Stimulated activated CD4-positive, alpha-beta T cell treated with anti-CD3 and anti-CD28 coated beads, TNF-alpha, amount 100 ng/mL, for 24 hours (primary cell): Measurements from ENCODE around the gene DUSP22.

Experiments used
- DNase-seq, 3 experiments: peaks; one replicate each; pipeline ENCODE4 v3.0.0-alpha.2; 2020; ENCODE audit warnings: low read depth in 3 of 3

DUSP22 gene

GRCh38 chr6:296151-297122 lies 4.2 kb downstream of the DUSP22 start:
- DNase-seq: no peak

DNA sequence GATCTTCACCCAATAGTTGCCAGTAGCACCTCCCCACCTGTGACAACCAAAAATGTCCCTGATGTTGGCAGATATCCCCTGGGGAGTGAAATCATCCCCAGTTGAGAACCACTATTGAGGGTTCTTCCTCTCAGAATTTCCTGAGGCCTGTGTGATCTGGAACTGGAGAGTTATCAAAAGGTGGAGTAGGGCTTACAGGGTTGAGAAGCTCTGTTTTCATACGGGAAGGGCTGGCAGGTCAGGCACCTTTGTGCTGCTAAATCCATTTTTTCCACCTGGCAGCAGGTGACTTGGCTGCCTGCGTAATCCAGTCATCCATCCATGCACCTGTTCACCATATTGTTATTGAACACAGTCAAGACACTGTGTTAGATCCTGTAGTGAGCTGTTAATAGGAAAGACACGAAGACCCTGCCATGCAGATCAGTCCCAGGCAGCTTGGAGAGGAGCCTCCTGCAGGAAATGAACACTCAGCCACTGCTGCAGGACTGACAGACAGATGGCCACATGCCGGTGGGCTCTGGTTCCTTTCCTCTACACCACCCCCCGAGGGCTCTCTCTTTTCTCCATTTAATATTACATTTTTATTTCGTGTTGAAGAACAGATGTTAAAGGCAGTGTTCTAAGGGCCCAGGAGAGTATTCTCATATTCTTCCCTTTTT lies 5.4 kb downstream of the DUSP22 start:
- no peak for DNase-seq

GRCh38 chr6:298233-299103 lies 6.2 kb downstream of the DUSP22 start:
- DNase-seq: no peak

DNA sequence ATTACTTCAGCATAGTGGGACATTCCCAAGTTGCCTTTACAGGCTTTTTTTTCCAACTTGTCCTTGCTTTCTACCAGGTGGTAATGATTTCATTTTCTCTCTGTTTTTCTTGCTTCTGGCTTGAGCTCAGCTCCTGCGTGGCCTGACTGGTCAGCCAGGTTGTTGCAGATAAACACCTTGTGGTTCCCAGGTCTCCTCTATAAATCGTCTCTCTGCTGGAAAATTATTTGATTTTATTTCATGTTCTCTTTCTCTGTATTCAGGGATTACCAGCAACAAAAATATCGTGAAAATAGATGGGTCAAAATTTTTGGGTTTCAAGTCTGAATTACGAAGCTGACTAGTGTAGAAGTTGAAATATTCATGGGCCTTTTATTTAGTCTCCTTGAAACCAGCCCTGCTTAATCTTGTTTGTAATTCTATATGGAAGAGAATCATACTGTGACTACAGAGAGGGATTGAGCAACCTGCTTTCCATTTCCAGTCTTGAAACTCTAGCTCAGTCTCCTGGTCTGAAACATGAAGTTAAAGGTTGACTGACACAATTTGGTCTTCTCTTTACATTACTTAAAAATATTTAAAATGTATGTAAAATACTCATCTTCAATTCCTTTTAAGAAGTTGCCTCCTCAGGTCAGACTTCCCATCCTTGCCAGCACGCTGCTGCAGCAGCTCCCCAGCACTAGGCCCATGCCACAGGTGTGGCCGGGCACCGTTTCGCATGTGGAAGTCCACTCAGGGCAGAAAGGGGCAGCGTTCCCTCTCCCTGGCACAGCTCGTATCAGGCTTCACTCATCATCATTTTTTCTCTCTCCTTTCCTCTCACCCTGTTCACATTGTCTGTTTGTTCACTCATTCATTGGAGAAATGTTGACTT lies 7.1 kb downstream of the DUSP22 start:
- DNase-seq: no peak

- DNase-seq: no peak
Observed at GRCh38 chr6:300026-300425, 7.7 kb downstream of the DUSP22 start.

- no peak for DNase-seq
Observed at GRCh38 chr6:300494-301198, 8.4 kb downstream of the DUSP22 start.

GRCh38 chr6:301526-301925 lies 9.2 kb downstream of the DUSP22 start:
- DNase-seq: no peak

DNA sequence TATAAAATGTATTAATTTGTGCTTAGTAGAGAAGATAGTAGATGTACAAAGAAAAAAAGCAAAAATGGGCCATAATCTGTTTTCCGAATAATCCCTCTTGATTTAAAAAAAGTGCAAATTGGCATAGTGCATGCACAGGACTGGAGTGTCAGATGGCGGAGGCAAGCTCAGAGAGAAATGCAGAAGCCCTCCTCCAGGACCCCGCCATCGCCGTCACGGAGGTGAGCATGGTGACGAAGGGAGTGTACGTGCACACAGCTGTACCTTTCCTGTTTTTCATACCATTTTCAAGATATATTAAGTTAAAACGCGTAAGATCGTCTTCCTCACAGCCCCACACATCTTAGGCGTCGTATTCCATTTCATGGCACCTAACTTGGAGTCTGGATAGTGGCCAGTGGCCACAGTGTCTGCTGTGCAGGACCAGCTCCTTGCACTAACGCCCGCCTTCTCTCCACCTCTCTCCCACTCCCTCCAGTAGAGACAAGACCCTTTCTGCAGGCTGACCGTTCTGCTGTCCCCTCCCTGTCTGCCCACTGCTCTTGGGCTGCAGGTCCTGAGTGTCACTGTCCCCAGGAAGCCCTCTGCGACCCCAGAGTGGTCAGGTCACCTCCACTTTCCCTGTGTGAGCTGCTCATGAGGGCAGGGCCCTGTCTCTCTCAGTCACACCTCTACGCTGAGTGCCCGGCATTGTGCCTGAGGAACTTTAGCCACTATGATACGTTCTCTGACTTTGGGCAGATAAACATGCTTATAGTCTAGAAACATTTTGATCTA lies 9.8 kb downstream of the DUSP22 start:
- DNase-seq: no peak

- DNase-seq: no peak
Observed at GRCh38 chr6:302760-303159, 10.5 kb downstream of the DUSP22 start.

- no peak for DNase-seq
Observed at GRCh38 chr6:303263-303662, 11.0 kb downstream of the DUSP22 start.

DNA sequence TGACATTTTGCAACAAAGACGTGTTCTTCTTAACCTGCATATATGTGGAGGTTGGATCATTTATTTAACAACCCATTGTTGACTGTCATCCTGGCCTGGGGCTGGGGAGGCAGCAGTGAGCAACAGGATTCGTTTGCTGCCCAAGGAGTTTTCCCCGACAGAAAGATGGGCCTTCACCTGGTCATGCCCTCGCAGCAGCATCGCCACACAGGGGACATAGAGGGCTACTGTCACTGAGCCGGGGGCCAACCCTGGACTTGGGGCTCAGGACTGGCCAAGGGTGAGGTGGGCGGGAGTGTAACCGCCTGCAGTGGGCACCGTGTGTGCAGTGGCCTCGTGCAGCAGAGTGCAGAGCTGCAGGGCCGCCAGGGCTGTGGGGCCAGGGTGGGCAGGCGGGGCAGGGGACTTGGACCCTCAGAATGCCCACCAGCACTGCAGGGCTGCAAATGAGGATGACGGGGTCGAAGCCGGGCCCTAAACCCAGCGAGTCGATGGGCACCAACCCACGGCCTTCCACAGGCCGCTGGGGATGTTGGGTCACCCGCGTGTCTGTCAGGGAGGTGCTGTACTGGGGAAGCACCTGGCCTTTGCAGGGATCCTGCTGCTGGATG lies 11.8 kb downstream of the DUSP22 start:
- no peak for DNase-seq

DNA sequence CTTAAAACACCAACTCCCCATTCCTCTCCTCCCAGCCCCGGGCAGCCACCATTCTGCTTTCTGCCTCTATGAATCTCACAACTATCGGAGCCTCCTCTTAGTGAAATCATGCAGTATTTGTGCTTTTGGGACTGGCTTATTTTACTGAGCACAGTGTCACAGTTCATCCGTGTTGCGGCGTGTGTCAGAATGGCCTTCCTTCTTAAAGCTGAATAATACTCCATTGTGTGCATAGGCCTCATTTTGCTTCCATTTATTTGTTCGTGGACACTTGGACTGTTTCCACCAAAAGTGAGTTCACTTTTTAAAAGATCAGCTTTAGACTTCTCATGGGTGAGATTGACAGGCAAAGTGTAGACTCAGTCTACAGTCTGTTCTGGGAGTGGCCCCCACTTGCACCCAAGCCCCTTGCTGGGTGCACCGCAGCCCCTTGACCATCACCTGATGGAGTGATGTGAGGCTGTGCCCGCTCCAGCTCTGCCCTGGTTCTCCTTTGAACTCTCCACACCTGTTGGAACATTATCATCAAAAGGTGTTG lies 12.6 kb downstream of the DUSP22 start:
- no peak for DNase-seq

GRCh38 chr6:305371-306206 lies 13.3 kb downstream of the DUSP22 start:
- no peak for DNase-seq

DNA sequence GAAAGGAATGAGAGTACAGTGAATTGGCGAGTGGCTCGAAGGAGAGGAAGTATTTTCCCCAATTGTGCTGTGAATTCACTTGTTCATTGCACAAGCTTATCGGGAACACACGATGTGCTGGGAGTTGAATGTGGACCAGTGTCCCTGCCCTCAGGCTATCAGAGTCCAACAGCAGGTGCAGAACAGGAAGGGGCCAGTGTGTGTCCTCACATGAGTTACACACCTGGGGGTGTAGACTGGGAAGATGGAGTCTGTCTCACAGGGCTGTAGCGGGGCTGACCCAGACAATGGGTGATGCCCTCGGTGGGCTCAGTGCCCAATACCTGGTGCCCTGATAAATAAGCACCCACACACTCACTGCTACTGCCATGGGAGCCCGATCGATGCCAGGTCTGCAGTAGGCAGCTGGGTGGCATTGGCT lies 14.4 kb downstream of the DUSP22 start:
- DNase-seq: no peak

- DNase-seq: no peak
Observed at GRCh38 chr6:307065-307814, 15.0 kb downstream of the DUSP22 start.

DNA sequence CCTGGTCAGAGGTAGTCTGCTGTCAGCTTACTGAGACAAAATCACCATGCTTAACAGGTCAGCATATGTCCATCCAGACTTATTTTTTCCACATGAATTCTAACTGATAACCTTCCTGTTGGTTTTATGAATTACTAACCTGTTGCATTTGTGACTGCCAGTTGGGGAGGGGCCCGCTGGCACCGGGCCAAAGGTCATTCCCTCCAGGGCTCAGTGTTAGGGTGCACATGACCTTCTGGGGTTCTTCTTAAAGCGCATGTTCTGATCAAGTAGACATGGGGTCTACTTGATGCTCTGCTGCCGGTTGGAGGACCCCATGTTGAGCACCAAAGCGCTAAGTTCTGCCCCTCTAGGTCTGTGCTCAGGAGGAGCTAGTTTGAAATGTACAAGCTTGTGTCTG lies 15.6 kb downstream of the DUSP22 start:
- DNase-seq: no peak

GRCh38 chr6:308307-308706 lies 16.0 kb downstream of the DUSP22 start:
- no peak for DNase-seq
